ENCODE results near the gene FOXN3.

DNA sequence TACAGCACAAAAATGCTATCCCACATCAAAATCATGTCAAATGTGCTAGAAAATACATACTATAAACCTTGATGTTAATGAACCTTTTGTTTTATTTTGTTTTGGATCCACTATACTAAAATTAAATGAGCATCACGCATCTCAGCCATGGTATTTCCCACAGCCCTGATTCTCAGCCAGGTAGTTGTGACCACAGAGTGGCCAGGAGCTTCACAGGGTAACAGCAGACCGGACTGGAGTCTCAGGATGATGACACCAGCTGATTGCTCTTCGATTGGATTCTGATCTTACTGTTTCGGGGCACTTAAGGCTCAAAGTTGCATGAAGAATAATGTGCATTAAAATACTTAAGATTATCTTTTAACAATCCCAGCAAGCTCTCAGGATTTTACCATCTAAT, 134.8 kb downstream of the FOXN3 start:
- TF ChIP-seq EZH2 (IDR thresholded peaks at IDR 0.05; ENCODE audit: low read length) (no peak), CTCF (optimal IDR thresholded peaks at IDR 0.05 in 1 of 3, IDR thresholded peaks at IDR 0.05 in 1 of 3, conservative IDR thresholded peaks at IDR 0.05 in 1 of 3; ENCODE audit: extremely low read depth in 1 of 3, insufficient read depth in 2 of 3, low read length in 3 of 3) (no peak)
